ENCODE results near the gene SMCO1. TPM values are rescaled to one million over a fixed set of nuclear protein-coding genes. Genes with fewer than 3 reads are reported as not detected.
A peak's percentile ranks its signal among the peaks of the same experiment; 100 is the strongest.

Gene SMCO1
- polyA plus RNA-seq, 1 of the 3 experiments (the other 2 are of a cell fraction) = not detected

GRCh38 chr3:196528639-196529233 is 13.6 kb upstream of the SMCO1 start:
- Histone ChIP-seq H3K27me3 (ENCODE audit: insufficient read depth) (no peaks in the 10 kb centered on the region), H3K79me2 (ENCODE audit: insufficient read depth) (no peaks in the 10 kb centered on the region), H3K9me3 (0 out of 2 replicates have a peak, but pooled peaks cover 5% of the 10 kb centered on the region), H4K20me1 (ENCODE audit: insufficient read depth) (no peaks in the 10 kb centered on the region), H3K4me3 (ENCODE audit: low read depth in 2 of 2, low read length in 1 of 2) (peak overlapping the region; percentile 46 to 54; a peak in 3 of 4 replicates), H3K36me3 (replicated peaks in 1 of 2; ENCODE audit: control insufficient read depth in 1 of 2, insufficient read depth in 2 of 2, low read length in 1 of 2) (no peaks in the 10 kb centered on the region), H3K9ac (peak overlapping the region; percentile 63), H2AFZ (ENCODE audit: low read depth) (peak overlapping the region; percentile 86; the same call in 1 of the 2 replicates), H3K4me1 (ENCODE audit: control insufficient read depth in 1 of 2, insufficient read depth in 2 of 2, low read depth in 1 of 2, low read length in 1 of 2) (no peaks in the 10 kb centered on the region; a peak in 1 of 4 replicates), H3F3A (replicated peaks; ENCODE audit: insufficient read depth) (peaks cover 11% of the 10 kb centered on the region), H3K4me2 (peak overlapping the region; percentile 65), H3K27ac (ENCODE audit: low read depth in 2 of 2, low read length in 1 of 2) (peak overlapping the region; percentile 32 to 65; a peak in 3 of 4 replicates), H3K9me2 (no peaks in the 10 kb centered on the region)
- TF ChIP-seq YY1 (IDR thresholded peaks at IDR 0.05; ENCODE audit: low read depth) (peak; percentile 70), TAF1 (IDR thresholded peaks at IDR 0.05; ENCODE audit: borderline replicate concordance, low read depth, low read length) (peak; percentile 61; the same call in 1 of the 2 replicates), ZBTB33 (IDR thresholded peaks at IDR 0.05; ENCODE audit: borderline replicate concordance, low read depth) (no peak), EZH2phosphoT487 (IDR thresholded peaks at IDR 0.05; ENCODE audit: borderline replicate concordance, low read depth) (no peak), CTCF (IDR thresholded peaks at IDR 0.05) (peak; percentile 62), GATA2 (CRISPR knock-in tag; IDR thresholded peaks at IDR 0.05) (no peak), SIN3A (IDR thresholded peaks at IDR 0.05; ENCODE audit: borderline replicate concordance, low read depth, low read length) (peak; percentile 43; the same call in 1 of the 2 replicates), PBX3 (IDR thresholded peaks at IDR 0.05) (no peak), MXI1 (IDR thresholded peaks at IDR 0.05; ENCODE audit: low read depth, low read length) (no peak), FOXJ3 (CRISPR knock-in tag; IDR thresholded peaks at IDR 0.05) (no peak), IRF3 (IDR thresholded peaks at IDR 0.05; ENCODE audit: low read depth, low read length) (no peak), POLR2AphosphoS5 (IDR thresholded peaks at IDR 0.05; ENCODE audit: low read depth, low read length) (peak; percentile 64), RAD21 (IDR thresholded peaks at IDR 0.05; ENCODE audit: low read length) (peak; percentile 35), MEF2A (IDR thresholded peaks at IDR 0.05; ENCODE audit: borderline replicate concordance, low read depth) (no peak), MAX (IDR thresholded peaks at IDR 0.05; ENCODE audit: low read depth) (no peak), FOXM1 (IDR thresholded peaks at IDR 0.05; ENCODE audit: low read depth) (no peak), FOSL2 (IDR thresholded peaks at IDR 0.05; ENCODE audit: borderline replicate concordance, low read depth) (no peak), REST (IDR thresholded peaks at IDR 0.05; ENCODE audit: low read depth, low read length) (no peak), GABPA (IDR thresholded peaks at IDR 0.05; ENCODE audit: low read depth) (no peak), SMC3 (IDR thresholded peaks at IDR 0.05; ENCODE audit: low read depth, low read length) (peak; percentile 25; the same call in 1 of the 2 replicates)
- CTCF ChIA-PET = interaction anchor here (0.6 to 2.3 kb wide), 41 partner anchors 8 to 468 kb away, joined by 3 to 12 read pairs (median 4); partner anchors contain the start of genes FBXO45, PAK2, PIGZ and WDR53
- WGBS (ENCODE audit: low lambda C conversion rate) = 21% methylated on average over 26 of the region's 52 CpGs
- DNase-seq = peak; percentile 97
- POLR2A ChIA-PET = interaction anchor here (1.0 to 1.4 kb wide), 5 partner anchors 25 to 339 kb away, joined by 3 to 4 read pairs (median 4); partner anchors contain the start of genes DYNLT2B, RNF168 and SENP5

Measured in SK-N-SH (cell line).